Epithelial cell of esophagus (primary cell): ENCODE results near the gene RBM46.

Source experiments
- DNase-seq: peaks from one replicate; pipeline ENCODE4 v3.0.0; 2010; ENCODE audit warnings: low read depth
- H3K4me3 ChIP-seq: 2 replicates; pipeline ENCODE4 v1.5.1; 2011; ENCODE audit warnings: mild to moderate bottlenecking, low read length, control low read depth
- TF ChIP-seq, protein P1 (sequence below): IDR thresholded peaks from 2 replicates; pipeline ENCODE4 v1.5.1; 2011; ENCODE audit warnings: low read depth, mild to moderate bottlenecking, low read length, control low read depth, inconsistent platforms; ENCODE audit not compliant: insufficient read depth; ENCODE audit errors: missing control alignments

The RBM46 gene, protein sequence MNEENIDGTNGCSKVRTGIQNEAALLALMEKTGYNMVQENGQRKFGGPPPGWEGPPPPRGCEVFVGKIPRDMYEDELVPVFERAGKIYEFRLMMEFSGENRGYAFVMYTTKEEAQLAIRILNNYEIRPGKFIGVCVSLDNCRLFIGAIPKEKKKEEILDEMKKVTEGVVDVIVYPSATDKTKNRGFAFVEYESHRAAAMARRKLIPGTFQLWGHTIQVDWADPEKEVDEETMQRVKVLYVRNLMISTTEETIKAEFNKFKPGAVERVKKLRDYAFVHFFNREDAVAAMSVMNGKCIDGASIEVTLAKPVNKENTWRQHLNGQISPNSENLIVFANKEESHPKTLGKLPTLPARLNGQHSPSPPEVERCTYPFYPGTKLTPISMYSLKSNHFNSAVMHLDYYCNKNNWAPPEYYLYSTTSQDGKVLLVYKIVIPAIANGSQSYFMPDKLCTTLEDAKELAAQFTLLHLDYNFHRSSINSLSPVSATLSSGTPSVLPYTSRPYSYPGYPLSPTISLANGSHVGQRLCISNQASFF

DNA sequence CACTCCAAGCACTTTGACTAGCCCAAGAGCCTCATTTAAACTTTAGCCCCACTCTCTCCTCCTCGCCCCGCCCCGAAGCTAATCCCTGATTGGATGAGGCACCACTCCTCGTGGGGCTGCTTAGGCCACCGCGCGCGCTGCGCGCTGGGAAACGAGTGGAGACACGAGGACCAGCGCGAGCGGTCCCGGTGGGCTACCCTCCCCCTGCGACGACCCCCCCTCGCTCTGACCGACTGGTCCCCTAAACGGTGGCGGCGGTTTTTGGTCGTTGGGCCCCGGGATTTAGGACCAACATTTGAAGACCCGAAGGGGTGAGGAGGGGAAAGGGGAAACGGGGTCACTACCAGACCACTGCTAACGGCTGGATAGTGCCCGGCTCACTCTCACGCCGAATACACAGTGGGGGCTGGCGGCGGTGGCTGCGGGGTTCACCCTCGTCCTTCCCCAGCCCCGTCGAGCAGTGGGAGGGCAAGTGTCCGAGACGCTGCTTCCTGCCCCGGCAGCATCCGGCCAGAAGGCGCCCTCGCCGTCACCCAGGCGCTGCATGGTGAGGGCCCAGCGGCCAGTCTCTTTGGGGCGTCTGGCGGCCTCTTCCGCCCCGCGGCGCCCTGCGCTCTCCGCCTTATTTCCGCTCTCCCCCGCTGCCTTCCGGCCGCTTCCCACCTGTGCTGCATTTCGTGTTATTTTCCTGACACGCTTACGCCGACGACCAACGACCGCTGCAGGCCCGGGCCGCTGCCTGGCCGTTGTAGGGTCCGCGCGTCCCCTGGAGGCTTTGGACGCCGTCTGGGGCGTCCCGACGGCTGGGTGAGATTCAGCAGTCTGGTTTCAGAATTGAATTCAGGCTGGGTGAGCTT, at the start of gene RBM46:
Gene RBM46 (plus strand): TSS at position 147 of the 857 bp plus-strand sequence. CDS start 15,481 bp downstream, outside the sequence.
- DNase-seq: no peak
- TF ChIP-seq, protein P1, sequence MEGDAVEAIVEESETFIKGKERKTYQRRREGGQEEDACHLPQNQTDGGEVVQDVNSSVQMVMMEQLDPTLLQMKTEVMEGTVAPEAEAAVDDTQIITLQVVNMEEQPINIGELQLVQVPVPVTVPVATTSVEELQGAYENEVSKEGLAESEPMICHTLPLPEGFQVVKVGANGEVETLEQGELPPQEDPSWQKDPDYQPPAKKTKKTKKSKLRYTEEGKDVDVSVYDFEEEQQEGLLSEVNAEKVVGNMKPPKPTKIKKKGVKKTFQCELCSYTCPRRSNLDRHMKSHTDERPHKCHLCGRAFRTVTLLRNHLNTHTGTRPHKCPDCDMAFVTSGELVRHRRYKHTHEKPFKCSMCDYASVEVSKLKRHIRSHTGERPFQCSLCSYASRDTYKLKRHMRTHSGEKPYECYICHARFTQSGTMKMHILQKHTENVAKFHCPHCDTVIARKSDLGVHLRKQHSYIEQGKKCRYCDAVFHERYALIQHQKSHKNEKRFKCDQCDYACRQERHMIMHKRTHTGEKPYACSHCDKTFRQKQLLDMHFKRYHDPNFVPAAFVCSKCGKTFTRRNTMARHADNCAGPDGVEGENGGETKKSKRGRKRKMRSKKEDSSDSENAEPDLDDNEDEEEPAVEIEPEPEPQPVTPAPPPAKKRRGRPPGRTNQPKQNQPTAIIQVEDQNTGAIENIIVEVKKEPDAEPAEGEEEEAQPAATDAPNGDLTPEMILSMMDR: no peak
- H3K4me3 ChIP-seq: no peak within 1 kb of the TSS

DNA sequence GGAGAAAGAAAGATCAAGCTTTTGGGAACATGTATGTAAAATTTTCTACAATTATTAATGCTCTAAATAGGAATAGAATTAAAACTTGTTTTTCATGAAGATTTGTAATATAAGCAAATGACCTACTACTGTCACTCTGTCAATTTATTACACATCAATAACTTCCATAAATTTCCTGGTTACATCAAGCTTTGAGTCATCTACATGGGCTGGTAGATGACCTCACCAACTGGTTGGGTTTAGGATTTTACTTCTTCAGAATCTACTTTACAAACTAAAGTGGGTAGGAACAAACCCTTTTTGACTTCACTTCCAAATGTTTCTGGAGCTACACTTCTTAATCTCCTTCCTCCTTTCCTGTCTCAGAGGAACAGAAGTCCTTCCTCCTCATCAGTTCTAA, 49.3 kb upstream of the RBM46 start:
- peak; percentile 76 for DNase-seq
- no peak overlapping the region for H3K4me3 ChIP-seq
- TF ChIP-seq, protein P1: no peak

DNA sequence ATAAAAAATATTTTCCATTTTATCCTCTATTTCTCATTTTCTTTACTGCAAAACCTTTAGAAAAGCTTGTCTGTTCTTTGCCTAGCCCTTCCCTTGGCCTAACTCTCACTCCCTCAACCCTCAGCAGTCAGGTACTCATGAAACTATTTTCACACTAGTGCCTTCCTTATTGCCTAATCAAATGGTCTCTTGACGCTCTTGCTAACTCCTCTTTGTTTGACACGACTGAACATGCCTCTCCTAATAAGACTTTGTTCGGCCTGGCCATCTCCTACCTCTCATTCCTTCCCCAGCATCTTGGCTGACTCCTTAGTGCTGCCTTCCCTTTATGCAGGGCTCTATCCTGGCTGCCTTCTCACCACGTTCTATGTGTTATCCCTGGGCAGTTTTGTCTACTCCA, 48.4 kb upstream of the RBM46 start:
- TF ChIP-seq, protein P1: no peak
- peak; percentile 92 for DNase-seq
- no peak overlapping the region for H3K4me3 ChIP-seq

DNA sequence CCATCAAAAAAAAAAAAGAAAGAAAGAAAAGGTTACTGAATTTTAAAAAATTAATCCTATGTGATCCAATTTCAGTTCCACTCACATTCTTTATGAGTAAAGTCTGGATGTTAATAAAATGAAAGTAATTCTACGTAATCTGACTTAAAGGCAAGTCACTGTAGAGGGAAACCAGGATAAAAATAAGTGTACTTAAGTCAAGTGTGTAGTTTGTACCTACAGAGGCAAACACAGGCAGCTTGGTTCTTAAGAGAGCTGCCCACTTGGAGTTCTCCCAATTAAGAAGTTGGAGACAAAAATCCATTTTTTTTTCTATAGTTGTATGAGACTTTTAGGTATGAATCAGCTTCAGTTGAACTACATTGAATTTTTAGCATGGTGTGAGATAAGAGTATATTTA, 44.3 kb upstream of the RBM46 start:
- no peak for DNase-seq
- TF ChIP-seq, protein P1: no peak
- no peak overlapping the region for H3K4me3 ChIP-seq

DNA sequence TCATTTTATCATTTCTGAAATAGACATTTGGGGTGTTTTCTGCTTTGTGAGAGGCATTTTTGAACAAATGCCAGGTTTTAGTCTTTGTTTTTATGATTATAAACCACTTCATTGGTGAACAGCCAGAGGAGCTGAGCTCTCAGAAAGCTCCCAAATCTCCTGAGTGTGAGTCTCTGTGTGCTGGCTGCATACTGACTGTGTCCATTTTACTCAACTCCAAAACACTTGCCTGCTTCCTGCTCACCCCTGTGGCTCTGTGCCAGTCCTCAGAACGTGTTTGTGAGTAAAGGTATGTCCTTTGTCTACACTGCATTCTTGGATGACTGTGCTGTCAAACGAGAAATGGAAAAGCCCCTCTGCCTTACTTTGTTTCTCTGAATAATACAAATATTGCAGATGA, 42.6 kb upstream of the RBM46 start:
- no peak overlapping the region for H3K4me3 ChIP-seq
- DNase-seq: peak; percentile 94
- TF ChIP-seq, protein P1: no peak

DNA sequence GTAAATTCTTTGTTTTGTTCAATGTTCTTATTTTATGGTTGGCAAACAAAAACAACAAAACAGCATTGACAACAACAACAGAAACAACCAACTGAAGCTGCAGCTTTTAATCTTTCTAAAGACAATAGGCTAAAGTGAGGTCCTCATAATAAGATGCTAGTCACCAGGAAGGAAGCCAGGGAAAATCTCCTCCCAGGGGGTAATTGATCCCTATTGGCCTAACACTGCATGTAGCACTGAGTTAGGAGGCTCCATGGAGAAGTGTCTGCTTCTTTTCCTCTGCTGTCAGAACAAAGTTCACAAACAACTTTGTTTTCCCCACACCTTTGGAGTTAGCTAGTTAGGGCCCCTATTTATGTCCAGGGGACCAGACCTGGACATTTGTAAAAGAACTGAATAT, 42.0 kb upstream of the RBM46 start:
- TF ChIP-seq, protein P1: no peak
- no peak for DNase-seq
- H3K4me3 ChIP-seq: no peak overlapping the region
